BE2C (cell line): ENCODE measurements around the gene COLQ.

Experiments used
- DNase-seq: peaks from one replicate; pipeline ENCODE4 v3.0.0-alpha.2; 2020
- H3K27me3 ChIP-seq: fragments of 250-450 bp; sonication (Bioruptor Pico); 2 replicates; pipeline ENCODE4 v1.5.1; 2020; ENCODE audit warnings: mild to moderate bottlenecking
- H3K36me3 ChIP-seq: fragments of 250-450 bp; sonication (Bioruptor Pico); 2 replicates; pipeline ENCODE4 v1.5.1; 2020; ENCODE audit warnings: mild to moderate bottlenecking
- H3K4me1 ChIP-seq: fragments of 250-450 bp; sonication (Bioruptor Pico); 2 replicates; pipeline ENCODE4 v1.5.1; 2020
- H3K4me3 ChIP-seq: 2 replicates; pipeline ENCODE4 v1.5.1; 2011; ENCODE audit warnings: low read depth, low read length
- H3K9me3 ChIP-seq: fragments of 250-450 bp; sonication (Bioruptor Pico); 2 replicates; pipeline ENCODE4 v1.5.1; 2020
- TF ChIP-seq, protein P1 (sequence below): IDR thresholded peaks from 2 replicates; pipeline ENCODE4 v1.5.1; 2012; ENCODE audit warnings: mild to moderate bottlenecking, low read depth, low read length

The COLQ gene

DNA sequence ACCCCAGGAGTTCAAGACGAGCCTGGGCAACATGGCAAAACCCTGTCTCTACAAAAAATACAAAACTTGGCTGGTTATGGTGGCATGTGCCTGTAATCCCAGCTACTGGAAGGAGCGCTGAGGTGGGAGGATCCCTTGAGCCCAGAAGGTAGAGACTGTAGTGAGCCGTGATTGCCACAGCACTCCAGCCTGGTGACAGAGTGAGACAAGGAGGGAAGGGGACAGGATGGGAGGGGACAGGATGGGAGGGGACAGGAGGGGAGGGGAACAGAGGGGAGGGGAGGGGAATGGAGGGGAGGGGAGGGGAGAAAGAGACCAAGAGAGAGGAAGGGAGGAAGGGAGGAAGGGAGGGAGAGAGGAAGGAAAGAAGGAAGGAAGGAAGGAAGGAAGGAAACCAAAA lies 11.0 kb downstream of the COLQ start:
- H3K9me3 ChIP-seq, result no peaks in the 10 kb centered on the region
- H3K4me1 ChIP-seq, result peaks cover 5% of the 10 kb centered on the region; the same call in 1 of the 2 replicates
- TF ChIP-seq, protein P1, sequence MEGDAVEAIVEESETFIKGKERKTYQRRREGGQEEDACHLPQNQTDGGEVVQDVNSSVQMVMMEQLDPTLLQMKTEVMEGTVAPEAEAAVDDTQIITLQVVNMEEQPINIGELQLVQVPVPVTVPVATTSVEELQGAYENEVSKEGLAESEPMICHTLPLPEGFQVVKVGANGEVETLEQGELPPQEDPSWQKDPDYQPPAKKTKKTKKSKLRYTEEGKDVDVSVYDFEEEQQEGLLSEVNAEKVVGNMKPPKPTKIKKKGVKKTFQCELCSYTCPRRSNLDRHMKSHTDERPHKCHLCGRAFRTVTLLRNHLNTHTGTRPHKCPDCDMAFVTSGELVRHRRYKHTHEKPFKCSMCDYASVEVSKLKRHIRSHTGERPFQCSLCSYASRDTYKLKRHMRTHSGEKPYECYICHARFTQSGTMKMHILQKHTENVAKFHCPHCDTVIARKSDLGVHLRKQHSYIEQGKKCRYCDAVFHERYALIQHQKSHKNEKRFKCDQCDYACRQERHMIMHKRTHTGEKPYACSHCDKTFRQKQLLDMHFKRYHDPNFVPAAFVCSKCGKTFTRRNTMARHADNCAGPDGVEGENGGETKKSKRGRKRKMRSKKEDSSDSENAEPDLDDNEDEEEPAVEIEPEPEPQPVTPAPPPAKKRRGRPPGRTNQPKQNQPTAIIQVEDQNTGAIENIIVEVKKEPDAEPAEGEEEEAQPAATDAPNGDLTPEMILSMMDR, result no peak
- DNase-seq, result no peak
- H3K36me3 ChIP-seq, result no peaks in the 10 kb centered on the region
- no peaks in the 10 kb centered on the region for H3K27me3 ChIP-seq
- no peak overlapping the region for H3K4me3 ChIP-seq

DNA sequence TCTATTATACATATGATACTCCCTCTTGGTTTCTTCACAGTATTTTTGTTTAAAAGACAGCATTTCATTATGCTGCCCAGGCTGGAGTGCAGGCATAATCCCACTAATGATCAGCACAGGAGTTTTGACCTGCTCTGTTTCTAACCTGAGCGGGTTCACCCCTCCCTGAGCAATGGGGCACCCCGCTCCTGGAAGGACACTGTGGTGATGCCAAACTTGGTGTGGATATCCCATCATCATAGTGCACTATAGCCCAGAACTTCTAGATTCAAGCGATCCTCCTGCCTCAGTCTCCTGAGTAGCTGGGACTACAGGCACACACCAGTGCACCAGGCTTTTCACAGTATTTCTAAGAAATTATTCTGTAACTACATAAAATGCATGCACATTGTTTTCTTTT lies 14.9 kb downstream of the COLQ start:
- DNase-seq, result no peak
- Histone ChIP-seq H3K4me1 (peaks cover 5% of the 10 kb centered on the region), H3K36me3 (no peaks in the 10 kb centered on the region), H3K27me3 (no peaks in the 10 kb centered on the region), H3K4me3 (no peak overlapping the region), H3K9me3 (no peaks in the 10 kb centered on the region)
- TF ChIP-seq, protein P1, result no peak

- Histone ChIP-seq H3K4me1 (peaks cover 5% of the 10 kb centered on the region), H3K27me3 (no peaks in the 10 kb centered on the region), H3K9me3 (no peaks in the 10 kb centered on the region), H3K36me3 (no peaks in the 10 kb centered on the region), H3K4me3 (no peak overlapping the region)
- TF ChIP-seq, protein P1, result no peak
- peak; percentile 61 for DNase-seq
Measured at GRCh38 chr3:15505479-15506165, 15.9 kb downstream of the COLQ start.

DNA sequence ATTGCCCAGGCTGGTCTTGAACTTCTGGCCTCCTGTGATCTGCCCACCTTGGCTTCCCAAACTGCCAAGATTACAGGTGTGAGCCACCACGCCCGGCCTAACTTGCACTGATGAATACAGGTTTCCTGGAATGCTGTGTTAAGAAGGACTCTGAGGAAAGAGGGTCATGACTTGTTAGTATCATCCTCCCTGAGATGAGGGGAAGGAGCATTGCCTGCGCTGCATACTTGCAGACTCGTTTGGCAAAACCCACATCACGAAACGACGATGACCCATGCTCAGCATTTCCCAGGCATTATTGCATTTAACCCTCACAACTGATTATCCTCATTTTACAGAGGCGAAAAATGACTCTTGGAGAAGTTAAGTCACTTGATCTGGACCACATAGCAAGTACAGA lies 18.9 kb downstream of the COLQ start:
- no peak for DNase-seq
- H3K9me3 ChIP-seq, result no peaks in the 10 kb centered on the region
- TF ChIP-seq, protein P1, result no peak

GRCh38 chr3:15501126-15501525 lies 20.4 kb downstream of the COLQ start:
- H3K27me3 ChIP-seq, result no peaks in the 10 kb centered on the region
- TF ChIP-seq, protein P1, result no peak
- peak; percentile 22 for DNase-seq
- no peaks in the 10 kb centered on the region for H3K9me3 ChIP-seq
- no peak overlapping the region for H3K4me3 ChIP-seq
- H3K36me3 ChIP-seq, result no peaks in the 10 kb centered on the region
- H3K4me1 ChIP-seq, result peaks cover 7% of the 10 kb centered on the region

More for the DNA sequence above, 18.9 kb downstream of the COLQ start:
- H3K36me3 ChIP-seq, result no peaks in the 10 kb centered on the region
- peaks cover 7% of the 10 kb centered on the region for H3K4me1 ChIP-seq
- H3K27me3 ChIP-seq, result no peaks in the 10 kb centered on the region
- H3K4me3 ChIP-seq, result no peak overlapping the region

DNA sequence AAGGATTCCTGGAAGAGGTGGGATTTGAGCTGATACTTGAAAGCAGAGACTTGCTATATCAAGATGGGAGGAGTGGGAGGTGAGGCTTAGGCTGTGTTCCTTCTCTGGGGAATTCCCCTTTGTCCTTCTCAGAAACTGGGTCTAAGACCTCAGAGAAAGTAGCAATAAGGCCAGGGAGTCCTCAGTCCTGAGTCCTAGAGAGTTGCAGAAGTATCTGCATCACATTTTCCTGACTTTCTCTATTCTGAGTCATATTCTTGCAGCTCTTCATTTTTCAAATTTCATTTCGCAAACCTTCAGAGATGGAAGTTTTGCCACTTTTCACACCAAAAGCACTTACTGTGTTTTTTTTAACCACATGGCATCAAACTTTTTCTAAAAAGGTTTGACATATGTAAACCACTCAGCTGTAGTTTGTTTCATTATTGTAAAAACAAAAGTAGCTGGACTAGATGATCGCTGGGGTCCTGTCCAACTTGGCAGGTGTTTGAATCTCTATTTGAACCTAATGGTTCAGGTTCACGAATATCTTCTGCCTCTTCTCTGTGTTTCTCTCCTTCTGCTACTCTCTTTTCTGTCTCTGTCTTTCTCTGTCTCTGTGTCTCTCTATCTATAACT lies 21.3 kb downstream of the COLQ start:
- no peaks in the 10 kb centered on the region for H3K27me3 ChIP-seq
- H3K9me3 ChIP-seq, result no peaks in the 10 kb centered on the region
- H3K4me1 ChIP-seq, result peaks cover 2% of the 10 kb centered on the region; the same call in 1 of the 2 replicates
- DNase-seq, result no peak
- TF ChIP-seq, protein P1, result no peak
- no peak overlapping the region for H3K4me3 ChIP-seq
- no peaks in the 10 kb centered on the region for H3K36me3 ChIP-seq
